Measurements from ENCODE around the gene LCLAT1.
"Not testable (repeated sequence)": the region's sequence is repeated elsewhere in the genome, so short reads cannot be mapped to it uniquely, and the experiment has no call there.

Gene LCLAT1

DNA sequence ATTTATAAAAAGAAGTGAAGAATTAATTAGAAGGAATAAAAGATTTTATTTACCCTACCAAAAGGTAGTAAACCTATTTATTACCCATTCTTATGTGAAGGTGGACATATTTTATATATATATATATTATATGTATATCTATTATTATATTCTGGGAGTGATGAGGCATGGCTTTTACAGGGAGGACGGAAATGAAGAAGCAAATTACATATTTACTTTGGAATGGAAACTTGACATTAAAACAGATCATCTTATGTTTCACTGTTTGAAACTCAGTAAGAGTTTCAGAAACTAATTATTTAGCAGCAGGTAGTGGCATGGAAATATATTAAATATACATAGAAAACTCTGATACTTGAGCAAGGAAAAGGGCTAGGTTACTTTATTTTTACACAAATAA, 143.4 kb downstream of the LCLAT1 start:
- no peak for DNase-seq (ENCODE audit: low read depth in 2 of 2)

DNA sequence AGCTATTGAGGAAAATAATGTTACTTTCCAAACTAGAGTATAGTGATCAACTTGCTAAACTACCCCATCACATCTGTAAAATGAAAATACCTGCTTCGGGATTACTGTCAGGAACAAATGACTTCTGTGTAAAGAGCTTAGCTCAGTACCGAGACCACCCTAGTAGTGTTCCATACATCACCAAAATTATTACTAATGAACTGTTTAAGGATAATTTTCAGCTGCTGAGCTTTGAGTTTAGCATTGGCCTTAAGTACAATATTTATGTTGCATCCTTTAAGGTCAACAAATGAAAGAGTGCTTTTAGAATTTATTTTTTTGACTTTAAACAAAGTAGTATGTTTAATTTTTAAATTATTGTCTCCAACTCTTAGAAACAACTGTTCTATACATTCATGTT, 144.1 kb downstream of the LCLAT1 start:
- DNase-seq (ENCODE audit: low read depth in 2 of 2) = no peak

DNA sequence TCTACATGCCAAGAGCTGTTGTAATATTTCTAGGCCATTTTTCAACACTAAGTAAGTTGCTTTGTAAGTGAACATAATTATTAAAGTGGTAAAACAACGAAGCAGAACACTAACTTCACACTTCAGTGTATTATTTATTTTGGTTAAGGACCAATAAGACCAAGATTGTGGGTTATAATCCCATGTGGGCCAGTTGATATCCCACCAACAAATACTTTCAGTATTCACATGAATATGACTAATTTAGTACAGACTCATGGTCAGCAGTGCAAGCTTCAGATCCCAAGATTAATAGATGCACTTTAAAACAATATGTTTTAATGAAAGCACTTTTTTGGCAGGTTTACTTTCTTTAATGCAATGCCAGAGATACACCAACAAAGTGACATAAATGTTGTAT, 154.3 kb downstream of the LCLAT1 start:
- DNase-seq (ENCODE audit: low read depth in 2 of 2) = no peak

DNA sequence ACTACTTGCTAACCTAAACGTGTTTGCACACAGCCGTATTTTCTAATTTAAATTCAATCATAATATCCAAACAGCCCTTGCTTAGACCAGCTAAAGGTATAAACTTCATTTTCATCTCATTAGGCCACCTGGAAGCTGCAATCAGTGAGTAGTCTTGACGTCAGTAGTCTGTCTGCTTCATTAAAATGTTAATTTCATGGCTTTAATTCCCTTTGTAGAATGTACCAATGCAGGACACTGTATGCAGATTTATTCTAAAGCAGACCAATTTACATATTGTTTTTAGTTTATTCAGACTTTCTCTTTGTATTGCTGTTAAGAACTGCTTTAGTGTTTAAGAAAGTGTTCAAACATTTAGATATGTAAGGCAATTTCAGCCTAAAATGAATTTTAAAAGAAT, 158.2 kb downstream of the LCLAT1 start:
- no peak for DNase-seq (ENCODE audit: low read depth in 2 of 2)

DNA sequence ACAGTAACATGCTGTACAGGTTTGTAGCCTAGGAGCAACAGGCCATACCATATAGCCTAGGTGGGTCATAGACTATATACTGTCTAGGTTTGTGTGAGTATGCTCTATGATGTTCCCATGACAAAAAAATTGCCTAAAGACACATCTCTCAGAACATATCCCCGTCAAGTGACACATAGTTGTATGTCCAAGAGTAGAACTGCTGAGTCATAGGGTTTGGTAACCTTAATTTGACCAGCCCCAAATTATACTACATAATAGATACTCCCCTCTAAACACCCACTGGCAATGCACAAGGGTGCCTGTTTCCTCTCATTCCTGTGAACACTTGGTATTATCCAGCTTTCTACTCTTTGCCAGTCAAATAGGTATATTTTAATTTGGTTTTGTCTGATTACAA, 161.6 kb downstream of the LCLAT1 start:
- no peak for DNase-seq (ENCODE audit: low read depth in 2 of 2)

DNA sequence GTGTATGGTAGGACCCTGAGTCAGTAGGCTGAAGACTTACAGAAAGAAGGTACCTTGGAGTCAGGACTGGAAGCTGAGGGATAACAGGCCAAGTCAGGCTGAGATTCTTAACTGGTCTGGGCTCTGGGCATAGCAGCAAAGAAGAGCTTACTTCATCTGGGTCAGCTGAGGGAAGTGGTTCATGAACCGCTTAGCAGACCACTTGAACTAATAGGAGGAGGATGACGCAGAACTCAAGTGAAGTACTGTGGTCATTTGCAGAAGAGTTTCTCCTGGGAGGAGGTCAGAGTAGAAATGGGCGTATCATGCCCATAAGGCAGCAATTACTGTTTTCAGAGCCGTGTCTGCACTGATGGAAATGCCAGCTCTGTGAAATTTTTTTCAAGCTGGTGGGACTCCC, 164.5 kb downstream of the LCLAT1 start:
- DNase-seq (ENCODE audit: low read depth in 2 of 2) = no peak

DNA sequence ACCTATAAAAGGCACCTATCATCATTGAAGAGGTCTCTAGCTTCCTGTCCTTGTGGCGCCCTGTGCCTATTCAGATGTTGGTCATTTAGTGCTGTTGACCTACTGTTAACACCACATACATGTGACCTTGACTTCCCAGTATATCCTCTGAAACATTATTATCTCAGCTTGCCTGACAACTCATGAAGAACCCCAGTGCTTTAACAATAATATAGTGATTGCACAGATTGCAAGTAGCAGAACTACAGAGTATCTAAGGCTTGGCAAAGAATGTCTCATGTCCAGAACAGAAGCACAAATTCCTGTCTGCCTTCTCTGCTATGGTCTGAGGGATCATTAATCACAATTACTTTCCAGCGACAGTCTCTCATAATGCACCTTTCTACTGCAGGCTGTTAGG, 165.3 kb downstream of the LCLAT1 start:
- DNase-seq (ENCODE audit: low read depth in 2 of 2) = no peak

DNA sequence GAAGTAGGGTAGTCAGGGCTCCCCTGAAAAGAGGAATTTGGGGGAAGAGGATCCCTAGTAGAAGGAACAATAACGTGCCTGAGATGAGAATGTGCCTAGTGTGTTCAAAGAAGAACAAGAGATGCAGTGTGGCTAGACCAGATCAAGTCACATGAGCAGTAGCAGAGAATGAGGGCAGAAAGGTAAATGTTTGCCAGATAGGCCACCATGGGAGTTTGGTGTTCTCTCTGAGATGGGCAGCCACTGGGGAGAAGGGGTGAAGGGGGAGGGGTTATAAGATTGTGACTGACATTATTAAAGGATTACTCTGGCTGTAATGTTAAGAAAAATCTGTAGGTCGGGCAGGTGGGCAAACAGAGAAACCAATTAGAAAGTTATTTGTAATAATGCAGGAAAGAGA, 166.0 kb downstream of the LCLAT1 start:
- no peak for DNase-seq (ENCODE audit: low read depth in 2 of 2)

DNA sequence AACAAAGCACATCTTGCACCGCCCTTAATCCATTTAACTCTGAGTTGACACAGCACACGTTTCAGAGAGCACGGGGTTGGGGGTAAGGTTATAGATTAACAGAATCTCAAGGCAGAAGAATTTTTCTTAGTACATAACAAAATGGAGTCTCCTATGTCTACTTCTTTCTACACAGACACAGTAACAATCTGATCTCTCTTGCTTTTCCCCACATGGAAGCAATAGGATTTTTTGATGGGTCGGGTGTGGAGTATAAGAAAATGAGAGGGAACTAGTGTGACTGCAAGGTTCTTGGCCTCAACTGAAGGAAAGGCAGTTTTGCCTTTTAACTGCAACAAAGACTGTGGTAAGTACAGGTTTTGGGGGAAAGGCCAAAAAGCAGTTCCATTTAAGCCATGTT, 167.2 kb downstream of the LCLAT1 start:
- not testable (repeated sequence) for DNase-seq (ENCODE audit: low read depth in 2 of 2)

DNA sequence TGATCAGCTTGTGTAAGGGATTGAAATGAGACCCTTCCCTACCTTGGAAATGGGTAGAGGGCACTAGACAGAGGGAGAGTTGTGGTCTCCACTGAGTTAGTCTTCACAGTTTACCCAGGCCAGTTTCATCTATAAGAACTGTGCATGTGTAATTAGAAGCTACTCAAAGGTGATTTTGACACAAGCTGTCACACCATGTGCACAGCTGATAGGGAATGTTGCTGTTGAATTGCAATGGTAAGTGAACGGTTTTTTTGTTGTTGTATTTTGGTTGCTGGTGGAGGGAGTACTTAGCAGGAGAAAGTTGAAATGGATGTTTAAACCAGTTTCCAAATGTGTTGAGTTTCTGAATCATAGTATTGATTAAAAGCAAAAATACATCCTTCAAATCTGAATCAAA, 168.9 kb downstream of the LCLAT1 start:
- DNase-seq (ENCODE audit: low read depth in 2 of 2) = no peak

DNA sequence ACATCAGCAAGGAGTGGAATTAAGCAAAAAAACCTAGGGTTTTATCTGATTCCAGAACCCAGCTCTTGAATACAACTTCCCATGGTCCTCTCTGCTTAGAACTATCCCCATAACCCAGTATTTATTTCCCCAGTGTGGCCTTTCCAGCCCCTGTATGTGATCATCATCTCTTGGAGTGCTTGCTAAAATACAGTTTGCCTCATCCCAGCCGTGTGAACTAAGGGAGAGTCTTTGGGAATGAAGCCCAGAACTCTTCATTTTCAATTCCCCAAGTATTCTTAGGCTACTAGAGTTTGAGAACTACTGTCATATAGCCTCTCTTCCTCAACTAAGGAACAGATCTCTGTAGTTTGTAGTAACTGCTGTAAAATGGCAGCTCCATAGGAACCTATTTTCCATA, 173.1 kb downstream of the LCLAT1 start:
- no peak for DNase-seq (ENCODE audit: low read depth in 2 of 2)

DNA sequence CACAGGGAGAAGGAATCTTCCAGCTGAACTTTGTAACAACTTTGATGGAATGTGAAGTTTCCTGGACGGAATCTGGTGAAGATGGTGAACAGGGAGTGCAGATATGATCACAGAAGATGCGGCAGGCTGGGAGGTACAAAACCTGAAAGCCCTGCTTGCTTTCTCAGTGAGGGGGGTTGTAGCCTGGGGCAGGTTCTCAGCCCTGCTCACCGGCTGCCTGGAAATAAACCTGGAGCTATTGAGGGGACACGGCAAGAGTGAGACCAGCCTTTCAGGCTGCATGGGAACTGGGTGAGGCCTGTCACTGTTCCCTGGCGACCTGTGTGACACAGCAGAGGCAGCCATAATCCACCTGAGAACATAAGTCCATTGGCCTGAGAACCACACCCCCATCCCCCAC, 174.8 kb downstream of the LCLAT1 start:
- DNase-seq (ENCODE audit: low read depth in 2 of 2) = no peak

DNA sequence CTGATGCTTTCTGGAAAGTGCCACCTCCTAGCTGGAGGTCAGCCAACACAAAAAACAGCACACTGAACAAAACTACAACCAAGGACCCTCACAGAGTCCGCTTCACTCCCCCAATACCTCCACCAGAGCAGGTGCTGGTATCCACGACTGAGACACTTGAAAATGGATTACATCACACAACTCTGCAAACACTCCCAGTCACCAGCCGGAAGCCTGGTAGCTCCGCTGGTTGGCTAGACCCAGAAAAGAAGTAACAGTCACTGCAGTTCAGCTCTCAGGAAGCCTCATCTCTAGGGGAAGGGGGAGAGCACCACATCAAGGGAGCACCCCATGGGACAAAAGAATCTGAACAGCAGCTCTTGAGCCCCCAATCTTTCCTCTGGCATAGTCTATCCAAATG, 175.4 kb downstream of the LCLAT1 start:
- DNase-seq (ENCODE audit: low read depth in 2 of 2) = no peak

DNA sequence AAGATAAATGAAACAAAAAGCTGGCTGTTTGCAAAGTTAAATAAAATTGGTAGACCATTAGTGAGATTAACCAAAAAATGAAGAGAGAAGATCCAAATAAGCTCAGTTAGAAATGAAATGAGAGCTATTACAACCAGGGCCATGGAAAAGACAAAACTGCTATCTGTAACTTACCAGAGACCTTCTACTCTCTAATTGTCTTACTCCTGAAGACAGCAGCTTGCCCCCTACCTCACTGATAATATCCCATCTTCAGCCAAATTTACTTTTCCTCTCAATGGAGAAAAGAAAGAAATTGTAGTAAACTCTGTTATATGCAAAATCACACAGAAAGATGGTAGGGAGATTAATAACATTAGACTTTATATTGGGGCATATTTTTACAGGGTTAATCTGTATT, 178.2 kb downstream of the LCLAT1 start:
- DNase-seq (ENCODE audit: low read depth in 2 of 2) = no peak

DNA sequence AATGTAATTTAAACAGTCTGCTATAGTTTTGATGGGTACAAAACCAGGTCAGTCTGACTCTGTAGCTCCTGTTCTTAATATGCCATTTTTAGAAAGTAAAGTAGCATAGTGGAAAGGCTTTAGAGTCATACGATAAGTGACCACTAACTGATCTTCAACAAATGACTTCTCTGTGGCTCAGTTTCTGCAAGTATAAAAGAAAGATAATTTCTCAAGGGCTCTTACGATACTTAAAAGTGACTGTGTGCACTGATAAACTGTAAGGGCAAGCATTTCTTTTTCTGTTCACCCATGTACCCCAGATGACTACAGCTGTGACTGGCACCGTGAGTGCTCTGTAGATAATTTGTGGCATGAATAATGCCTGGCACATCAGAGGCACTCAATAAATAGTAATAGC, 178.7 kb downstream of the LCLAT1 start:
- DNase-seq (ENCODE audit: low read depth in 2 of 2) = no peak

DNA sequence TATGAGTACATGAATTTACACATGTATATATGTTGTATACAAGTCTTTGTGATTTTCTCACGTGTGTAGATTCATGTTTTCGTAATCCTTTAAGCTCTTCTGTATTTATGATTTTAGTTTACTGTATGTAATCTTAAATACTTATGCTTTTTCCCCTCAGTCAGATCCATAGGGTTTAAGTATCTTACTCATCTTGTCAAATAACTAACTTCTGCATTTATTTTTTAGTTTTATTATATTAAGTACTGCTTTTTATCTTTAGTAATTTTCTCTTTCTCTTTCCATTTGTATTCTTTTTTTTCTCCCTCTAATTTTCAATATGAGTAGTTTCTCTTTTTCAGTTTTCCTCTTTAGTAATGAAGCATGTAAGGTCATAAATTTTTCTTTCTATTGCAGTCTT, 179.4 kb downstream of the LCLAT1 start:
- no peak for DNase-seq (ENCODE audit: low read depth in 2 of 2)

DNA sequence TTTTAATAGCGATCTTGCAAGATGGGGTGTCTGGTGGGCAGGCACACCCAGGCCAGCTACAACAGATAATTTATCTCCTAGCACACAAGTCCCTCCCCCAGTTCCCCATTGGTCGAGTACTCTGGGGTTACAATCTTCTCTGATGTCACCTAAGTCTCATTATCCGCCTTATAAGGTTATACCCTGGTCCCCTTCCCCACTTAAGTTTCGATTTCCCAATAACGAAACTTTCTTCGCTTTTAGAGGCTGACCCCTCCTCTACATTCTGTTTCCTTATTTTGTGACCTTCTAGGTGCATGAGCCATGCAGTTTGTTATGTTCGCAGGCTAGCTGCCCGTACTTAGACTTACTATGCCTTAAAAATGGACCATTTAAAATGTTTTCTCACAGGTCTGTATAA, 180.1 kb downstream of the LCLAT1 start:
- DNase-seq (ENCODE audit: low read depth in 2 of 2) = no peak

DNA sequence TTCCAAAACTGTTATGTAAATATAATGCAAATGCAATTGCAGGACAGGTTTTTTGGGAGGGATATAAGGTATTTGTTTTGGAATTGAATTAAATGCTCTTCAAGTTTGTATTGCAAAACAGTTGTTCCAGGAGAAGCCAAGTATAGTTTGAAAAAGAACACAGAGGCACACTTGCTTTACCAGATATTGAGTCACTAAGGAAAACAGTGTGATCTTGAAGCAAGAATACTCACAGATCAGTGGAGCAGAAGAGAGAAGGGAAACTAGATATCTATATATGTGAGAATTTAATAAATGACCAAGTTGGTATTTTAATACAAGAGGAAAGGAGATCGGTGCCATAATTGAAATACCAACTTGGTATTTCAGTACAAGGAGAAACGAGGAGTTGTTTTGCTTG, 181.3 kb downstream of the LCLAT1 start:
- DNase-seq (ENCODE audit: low read depth in 2 of 2) = no peak

DNA sequence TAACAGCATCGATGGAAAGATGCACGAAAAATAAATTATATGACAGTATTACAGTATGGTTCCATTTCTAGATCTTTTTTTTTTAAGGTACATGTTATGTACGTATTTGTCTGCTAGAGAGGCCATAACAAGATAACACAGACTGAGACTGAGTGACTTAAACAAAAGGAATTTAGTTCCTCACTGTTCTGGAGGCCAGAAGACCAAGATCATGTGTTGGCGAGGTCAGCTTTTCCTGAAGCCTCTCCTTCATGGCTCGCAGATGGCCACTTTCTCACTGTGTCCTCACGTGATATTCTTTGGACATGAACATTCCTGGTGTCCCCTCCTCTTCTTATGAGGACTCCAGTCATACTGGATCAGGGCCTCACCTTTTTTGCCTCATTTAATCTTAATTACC, 182.8 kb downstream of the LCLAT1 start:
- no peak for DNase-seq (ENCODE audit: low read depth in 2 of 2)

DNA sequence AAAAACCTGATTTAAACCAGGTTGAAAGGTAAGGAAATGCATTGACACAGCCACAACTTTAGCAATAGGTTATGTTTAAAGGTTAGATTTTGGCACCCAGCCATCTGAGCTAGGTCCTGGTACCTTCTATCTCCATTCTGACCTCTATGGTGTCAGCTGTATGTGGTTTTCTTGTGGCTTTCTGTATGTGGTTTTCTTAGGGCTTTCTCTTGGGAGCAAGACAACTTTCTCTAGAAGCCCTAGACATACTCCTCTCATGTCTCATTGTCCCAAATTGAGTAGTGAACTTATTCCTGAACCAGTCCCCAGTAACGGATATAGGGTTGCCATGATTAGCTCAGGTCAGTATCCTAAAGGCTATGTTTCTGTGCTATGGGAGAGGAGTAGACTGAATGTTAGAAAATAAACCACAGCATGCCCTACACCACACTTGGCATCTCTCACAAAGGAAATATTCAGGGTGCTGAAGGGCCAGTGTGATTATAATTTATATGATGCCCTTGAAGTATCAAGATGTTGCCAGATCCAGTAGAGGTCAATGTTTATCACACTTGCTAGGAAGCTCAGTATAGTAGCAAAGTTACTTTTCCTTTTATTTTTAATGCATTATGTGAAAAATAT, 184.1 kb downstream of the LCLAT1 start:
- no peak for DNase-seq (ENCODE audit: low read depth in 2 of 2)

DNA sequence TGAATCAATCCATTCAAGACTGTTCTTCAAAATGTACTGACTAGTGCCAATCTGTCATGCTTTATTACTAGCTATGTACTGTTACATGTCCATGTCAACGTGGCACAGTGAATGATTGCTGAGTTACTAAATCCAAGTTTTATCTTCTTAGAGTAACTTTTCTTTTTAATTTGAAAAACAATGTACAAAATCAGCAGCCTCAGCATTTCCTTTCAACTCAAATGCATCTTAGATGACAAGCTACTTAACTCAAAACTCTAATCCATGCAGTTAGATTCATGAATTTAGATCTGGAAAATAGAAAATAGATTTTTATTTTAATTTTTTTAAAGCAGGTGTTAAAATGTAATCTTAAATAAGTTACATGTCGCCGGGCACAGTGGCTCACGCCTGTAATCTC, 186.0 kb downstream of the LCLAT1 start:
- DNase-seq (ENCODE audit: low read depth in 2 of 2) = no peak

DNA sequence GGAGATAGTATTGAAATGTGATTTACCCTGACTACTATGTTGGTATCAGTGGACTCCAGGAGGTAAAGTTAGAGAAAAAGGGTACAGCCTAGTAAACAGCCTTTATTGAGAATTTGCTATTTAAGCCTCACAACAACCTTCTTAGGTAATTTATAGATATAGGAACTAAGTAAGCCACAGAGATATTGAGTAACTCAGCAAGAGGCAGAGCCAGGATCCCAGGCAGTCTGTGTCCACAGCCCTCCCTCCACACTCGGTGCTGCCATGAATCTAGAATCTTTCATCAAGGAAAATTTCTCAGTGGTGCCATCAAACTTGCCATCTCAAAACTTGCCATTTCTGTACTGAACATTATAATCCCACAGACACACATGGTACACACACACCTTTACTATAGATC, 189.3 kb downstream of the LCLAT1 start:
- no peak for DNase-seq (ENCODE audit: low read depth in 2 of 2)

DNA sequence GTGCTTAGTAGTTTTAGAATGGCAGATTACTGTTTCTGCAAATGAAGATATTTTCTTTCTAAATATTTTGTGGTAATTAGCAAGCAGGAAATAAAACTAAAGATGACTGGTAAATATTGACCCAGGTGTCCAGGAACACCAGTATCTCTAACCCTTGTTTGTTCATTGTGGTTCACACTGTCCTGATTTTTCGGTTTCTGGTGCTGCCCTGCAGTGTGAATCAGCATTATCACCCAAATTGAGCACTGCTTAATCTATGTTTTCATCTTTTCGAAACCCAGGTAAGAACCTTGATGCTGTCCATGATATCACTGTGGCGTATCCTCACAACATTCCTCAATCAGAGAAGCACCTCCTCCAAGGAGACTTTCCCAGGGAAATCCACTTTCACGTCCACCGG, 192.8 kb downstream of the LCLAT1 start:
- no peak for DNase-seq (ENCODE audit: low read depth in 2 of 2)

DNA sequence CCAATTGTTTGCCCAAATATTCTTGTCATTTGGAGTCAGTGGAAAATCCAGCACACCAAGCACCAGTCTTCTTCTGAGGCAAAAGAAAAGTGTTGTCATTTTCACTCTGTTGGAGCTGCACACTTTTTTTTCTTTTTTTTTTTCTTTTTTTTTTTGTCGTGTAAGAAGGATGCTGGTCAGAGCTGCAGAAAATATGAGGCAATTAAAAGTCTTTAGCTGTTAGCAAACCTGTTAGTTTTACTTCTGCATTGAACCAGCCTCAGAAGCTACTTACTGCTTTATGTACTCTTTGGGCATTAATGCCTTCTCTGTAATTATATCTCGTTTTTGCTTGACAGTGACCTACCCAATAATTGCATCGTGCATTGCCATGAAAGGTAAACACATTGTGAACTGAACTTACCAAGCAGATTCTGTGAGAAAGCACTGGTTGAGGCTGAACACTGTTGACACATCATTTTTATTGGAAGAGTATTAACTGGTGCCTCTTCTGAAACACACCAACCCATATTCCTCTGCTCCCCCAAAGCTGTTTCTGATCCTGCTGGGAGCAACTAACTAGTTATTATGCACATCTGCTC, 194.8 kb downstream of the LCLAT1 start:
- DNase-seq (ENCODE audit: low read depth in 2 of 2) = no peak
